Fibroblast of pulmonary artery (primary cell): ENCODE results near the gene PELI2.

ENCODE experiments used
- DNase-seq: peaks from one replicate; pipeline ENCODE4 v3.0.0-alpha.2; 2010; ENCODE audit warnings: low read depth
- H3K4me3 ChIP-seq: replicated peaks from 2 replicates; pipeline ENCODE4 v1.5.1; 2011; ENCODE audit warnings: low read depth, mild to moderate bottlenecking, control low read depth, low read length, moderate library complexity
- CTCF ChIP-seq: IDR thresholded peaks from 2 replicates; pipeline ENCODE4 v1.5.1; 2011; ENCODE audit warnings: mild to moderate bottlenecking, control low read depth, low read length, inconsistent platforms; ENCODE audit errors: missing control alignments

The PELI2 gene

GRCh38 chr14:56244138-56244789 lies 126.1 kb downstream of the PELI2 start:
- DNase-seq: peak; percentile 87

DNA sequence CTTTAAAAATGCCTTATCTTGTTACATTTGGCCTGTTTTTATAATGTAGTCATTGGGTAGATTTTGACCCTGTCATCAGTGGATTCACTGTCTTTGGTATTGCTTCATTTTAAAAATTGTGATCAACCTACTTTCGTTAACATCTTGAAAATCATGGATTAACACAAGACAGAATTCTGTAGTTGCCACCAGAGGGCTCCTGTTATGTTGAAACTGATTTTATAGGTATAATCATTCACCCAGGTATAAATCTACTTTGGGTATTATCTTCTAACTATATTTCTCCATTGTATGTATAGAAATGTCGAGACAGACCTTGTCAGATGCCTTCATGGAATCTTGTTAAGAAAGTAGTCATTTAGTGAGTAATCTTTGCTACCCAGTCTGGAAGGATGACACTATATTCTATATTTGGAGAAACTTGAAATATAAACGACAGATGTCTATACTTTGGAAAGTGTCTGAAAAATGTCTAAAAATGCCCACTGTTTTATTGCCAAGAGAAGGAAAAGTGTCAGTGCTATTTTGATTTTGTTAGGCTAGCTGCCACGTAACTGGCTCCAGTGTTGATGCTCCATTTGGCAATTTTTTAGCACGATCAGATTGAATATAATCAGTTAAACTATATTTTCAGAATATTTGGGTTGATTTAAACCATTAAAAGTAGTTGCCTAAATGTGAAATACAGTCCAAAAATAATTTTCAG lies 129.4 kb downstream of the PELI2 start:
- no peak overlapping the region for H3K4me3 ChIP-seq
- DNase-seq: peak; percentile 41
- peak; percentile 46 for TF ChIP-seq CTCF

More at GRCh38 chr14:56244138-56244789, 126.1 kb downstream of the PELI2 start:
- H3K4me3 ChIP-seq: no peak overlapping the region
- no peak for TF ChIP-seq CTCF

- no peak overlapping the region for H3K4me3 ChIP-seq
- TF ChIP-seq CTCF: no peak
- DNase-seq: no peak
Measured at GRCh38 chr14:56248442-56248841, 130.2 kb downstream of the PELI2 start.

DNA sequence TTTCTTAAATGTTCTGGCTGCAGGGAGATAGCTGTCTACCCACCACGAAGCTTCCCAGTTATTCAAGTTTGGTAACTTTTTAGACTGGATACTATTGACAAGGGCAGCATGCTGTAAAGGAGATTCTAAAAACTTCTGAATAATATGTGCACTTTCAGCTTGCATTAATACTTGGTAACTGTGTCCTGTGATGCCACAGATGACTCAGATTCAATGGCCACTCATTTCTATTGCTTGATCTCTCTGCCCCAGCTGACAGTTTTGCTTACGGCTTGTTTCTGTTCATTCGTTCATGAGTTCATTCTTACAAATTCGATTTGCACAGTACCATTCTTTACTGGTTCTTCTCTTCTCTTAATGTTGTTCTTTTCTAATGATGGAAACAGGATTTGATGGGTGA lies 142.8 kb downstream of the PELI2 start:
- H3K4me3 ChIP-seq: no peak overlapping the region
- TF ChIP-seq CTCF: no peak
- DNase-seq: no peak

- no peak for DNase-seq
- H3K4me3 ChIP-seq: no peak overlapping the region
- TF ChIP-seq CTCF: no peak
Measured at GRCh38 chr14:56262530-56262929, 144.3 kb downstream of the PELI2 start.

DNA sequence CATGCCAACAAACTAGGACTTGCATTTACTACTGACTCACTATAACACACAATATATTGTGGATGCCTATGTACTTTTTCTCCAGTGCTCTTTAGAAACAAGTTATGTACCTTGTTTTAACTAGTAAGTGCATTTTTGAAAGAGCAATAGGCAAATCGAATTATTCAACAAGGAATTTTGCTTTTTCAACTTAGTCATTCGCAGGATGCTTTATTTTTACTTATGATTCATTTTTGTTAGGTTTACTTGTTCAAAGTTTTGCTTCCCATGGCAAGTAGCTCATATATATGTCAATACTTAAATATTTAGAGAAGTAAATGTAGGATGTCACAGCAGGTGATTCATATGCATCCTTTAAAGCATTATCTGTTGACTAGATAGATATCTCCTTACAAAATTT lies 149.8 kb downstream of the PELI2 start:
- no peak overlapping the region for H3K4me3 ChIP-seq
- DNase-seq: no peak
- no peak for TF ChIP-seq CTCF
